Thyroid gland (tissue), 4 donors: ENCODE data around the gene TMC3. TPM values are rescaled to one million over a fixed set of nuclear protein-coding genes. Genes with fewer than 3 reads are reported as not detected.
"Not testable (repeated sequence)": the region's sequence is repeated elsewhere in the genome, so short reads cannot be mapped to it uniquely, and the experiment has no call there.

Experiments
- DNase-seq, 2 donors: peaks; one replicate each; pipeline ENCODE4 v3.0.0-alpha.2; 2019
- H3K27ac ChIP-seq, 3 donors: fragments of 200-600 bp; sonication (generic); 1 replicate in 2 of 3; 2 replicates in 1 of 3; pipeline ENCODE4 v1.5.1; 2016 to 2019; ENCODE audit warnings: mild to moderate bottlenecking in 1 of 3, moderate library complexity in 1 of 3
- H3K27me3 ChIP-seq: fragments of 200-600 bp; sonication (generic); one replicate; pipeline ENCODE4 v1.5.1; 2019
- H3K36me3 ChIP-seq, 2 donors: fragments of 200-600 bp; sonication (generic); one replicate each; pipeline ENCODE4 v1.5.1; 2016 to 2019
- H3K4me1 ChIP-seq, 2 donors: fragments of 200-600 bp; sonication (generic); one replicate each; pipeline ENCODE4 v1.5.1; 2017 to 2019
- H3K4me3 ChIP-seq, 3 donors: fragments of 200-600 bp; sonication (generic); replicated peaks in 1 of 3; 1 replicate in 2 of 3; 2 replicates in 1 of 3; pipeline ENCODE4 v1.5.1; 2016; ENCODE audit warnings: mild to moderate bottlenecking in 1 of 3
- H3K9me3 ChIP-seq: fragments of 200-600 bp; sonication (generic); one replicate; pipeline ENCODE4 v1.5.1; 2017
- POLR2A ChIP-seq, 2 donors: fragments of 450-650 bp; IDR thresholded peaks; one replicate each; pipeline ENCODE4 v1.6.1; 2017; ENCODE audit warnings: antibody characterized with exemption in 2 of 2, mild to moderate bottlenecking in 2 of 2, moderate library complexity in 1 of 2
- WGBS, 2 donors: methylation state at CpG; one replicate each; pipeline ENCODE4 v1.1.5; 2017; 5-methylcytosine and 5-hydroxymethylcytosine counted together
- intact Hi-C: fragments of 100-400 bp; cut with DNase I; formaldehyde crosslinking; loops from one replicate; pipeline ENCODE4 v1.15.1; 2023
- total RNA-seq, 4 donors: library from RNA; depleted of rRNA; stranded (reverse); fragments of >200 nt; gene quantifications; one replicate each; pipeline ENCODE4 v1.2.3, GENCODE V29; 2016
- TF ChIP-seq, protein P1 (sequence below), 6 experiments: fragments of 200-600 bp in 3 of 6; fragments of 450-650 bp in 3 of 6; sonication (generic) in 3 of 6; IDR thresholded peaks; one replicate each; pipeline ENCODE4 v1.5.1; 2016 to 2019; ENCODE audit warnings: antibody characterized with exemption in 6 of 6, mild to moderate bottlenecking in 2 of 6, inconsistent platforms in 1 of 6, moderate library complexity in 1 of 6

Gene TMC3
- total RNA-seq, 4 donors from 2014 or later, result 0.33 to 0.40 (median 0.34) TPM; not detected in 1

DNA sequence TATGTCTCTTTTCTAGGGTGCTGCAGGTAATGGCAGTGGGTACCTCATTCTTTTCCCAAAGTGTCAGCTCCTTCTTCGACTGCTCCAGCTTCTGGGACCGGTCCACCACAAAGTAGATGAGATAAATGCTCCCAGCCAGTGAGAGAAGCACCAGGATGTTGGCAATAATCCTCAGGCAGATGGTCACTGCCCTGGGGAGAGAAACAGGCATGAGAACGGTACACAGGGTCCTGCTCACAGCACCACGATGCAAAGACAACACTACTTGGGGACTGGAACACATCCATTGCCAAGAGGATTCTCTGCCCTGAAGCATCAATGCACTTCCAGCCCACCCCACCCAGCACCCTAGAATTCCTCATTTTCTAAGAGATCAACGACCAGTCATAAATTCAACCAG lies 22.4 kb downstream of the TMC3 start:
- intact Hi-C loops, result no loop called here
- no peaks in the 10 kb centered on the region for H3K4me1 ChIP-seq
- no peaks in the 10 kb centered on the region for H3K36me3 ChIP-seq
- no peaks in the 10 kb centered on the region for H3K27me3 ChIP-seq
- no peak for DNase-seq
- H3K4me3 ChIP-seq, result no peak overlapping the region
- H3K27ac ChIP-seq, result no peak overlapping the region
- TF ChIP-seq, protein P1, sequence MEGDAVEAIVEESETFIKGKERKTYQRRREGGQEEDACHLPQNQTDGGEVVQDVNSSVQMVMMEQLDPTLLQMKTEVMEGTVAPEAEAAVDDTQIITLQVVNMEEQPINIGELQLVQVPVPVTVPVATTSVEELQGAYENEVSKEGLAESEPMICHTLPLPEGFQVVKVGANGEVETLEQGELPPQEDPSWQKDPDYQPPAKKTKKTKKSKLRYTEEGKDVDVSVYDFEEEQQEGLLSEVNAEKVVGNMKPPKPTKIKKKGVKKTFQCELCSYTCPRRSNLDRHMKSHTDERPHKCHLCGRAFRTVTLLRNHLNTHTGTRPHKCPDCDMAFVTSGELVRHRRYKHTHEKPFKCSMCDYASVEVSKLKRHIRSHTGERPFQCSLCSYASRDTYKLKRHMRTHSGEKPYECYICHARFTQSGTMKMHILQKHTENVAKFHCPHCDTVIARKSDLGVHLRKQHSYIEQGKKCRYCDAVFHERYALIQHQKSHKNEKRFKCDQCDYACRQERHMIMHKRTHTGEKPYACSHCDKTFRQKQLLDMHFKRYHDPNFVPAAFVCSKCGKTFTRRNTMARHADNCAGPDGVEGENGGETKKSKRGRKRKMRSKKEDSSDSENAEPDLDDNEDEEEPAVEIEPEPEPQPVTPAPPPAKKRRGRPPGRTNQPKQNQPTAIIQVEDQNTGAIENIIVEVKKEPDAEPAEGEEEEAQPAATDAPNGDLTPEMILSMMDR (IDR thresholded peaks at IDR 0.05), result no peak
- no peak for TF ChIP-seq POLR2A (IDR thresholded peaks at IDR 0.05)
- 79 to 82% methylated on average over 5 of the region's 5 CpGs for WGBS, 2 donors
- H3K9me3 ChIP-seq, result no peaks in the 10 kb centered on the region

DNA sequence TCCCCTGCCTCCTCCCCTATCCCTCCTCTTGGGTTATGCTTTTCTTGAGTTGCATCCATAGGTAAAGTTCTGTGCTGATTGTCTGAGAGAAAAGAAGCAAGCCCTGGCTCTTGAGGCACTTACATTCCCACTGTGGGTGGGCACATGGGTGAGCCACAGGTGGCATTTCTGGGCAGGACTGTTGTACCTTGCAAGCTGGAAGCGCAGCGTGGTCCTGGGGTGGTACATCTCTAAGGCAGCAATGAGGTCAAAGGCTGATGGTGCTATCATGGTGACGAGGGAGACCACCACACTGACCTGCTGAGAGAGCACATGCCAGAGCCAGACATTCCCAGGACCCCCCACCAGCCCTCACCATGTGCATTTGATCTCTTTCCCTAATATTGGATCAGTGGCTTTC lies 24.7 kb downstream of the TMC3 start:
- intact Hi-C loops, result no loop called here
- H3K36me3 ChIP-seq, result no peaks in the 10 kb centered on the region
- H3K4me1 ChIP-seq, result no peaks in the 10 kb centered on the region
- TF ChIP-seq, protein P1 (IDR thresholded peaks at IDR 0.05), result no peak
- no peak for TF ChIP-seq POLR2A (IDR thresholded peaks at IDR 0.05)
- 97 to 98% methylated on average over 3 of the region's 3 CpGs for WGBS, 2 donors
- no peaks in the 10 kb centered on the region for H3K9me3 ChIP-seq
- no peak for DNase-seq
- H3K4me3 ChIP-seq, result no peak overlapping the region
- H3K27ac ChIP-seq, result no peak overlapping the region
- no peaks in the 10 kb centered on the region for H3K27me3 ChIP-seq

DNA sequence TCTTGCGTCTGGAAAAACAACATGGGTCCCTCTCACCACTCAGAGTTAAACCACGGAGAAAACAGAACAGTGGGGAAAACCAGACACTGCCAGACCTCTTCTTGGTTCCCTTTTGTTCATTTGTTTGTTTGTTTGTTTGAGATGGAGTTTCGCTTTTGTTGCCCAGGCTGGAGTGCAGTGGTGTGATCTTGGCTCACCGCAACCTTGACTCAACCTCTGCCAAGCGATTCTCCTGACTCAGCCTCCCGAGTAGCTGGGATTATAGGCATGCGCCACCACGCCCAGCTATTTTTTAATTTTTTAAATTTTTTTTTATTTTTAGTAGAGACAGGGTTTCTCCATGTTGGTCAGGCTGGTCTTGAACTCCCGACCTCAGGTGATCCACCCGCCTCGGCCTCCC lies 25.3 kb downstream of the TMC3 start:
- H3K27ac ChIP-seq, H3K27me3 ChIP-seq, H3K36me3 ChIP-seq, H3K4me3 ChIP-seq, H3K9me3 ChIP-seq, H3K4me1 ChIP-seq, intact Hi-C loops, DNase-seq: not testable (repeated sequence)
- WGBS, 2 donors, result 91 to 92% methylated on average over 11 of the region's 11 CpGs

DNA sequence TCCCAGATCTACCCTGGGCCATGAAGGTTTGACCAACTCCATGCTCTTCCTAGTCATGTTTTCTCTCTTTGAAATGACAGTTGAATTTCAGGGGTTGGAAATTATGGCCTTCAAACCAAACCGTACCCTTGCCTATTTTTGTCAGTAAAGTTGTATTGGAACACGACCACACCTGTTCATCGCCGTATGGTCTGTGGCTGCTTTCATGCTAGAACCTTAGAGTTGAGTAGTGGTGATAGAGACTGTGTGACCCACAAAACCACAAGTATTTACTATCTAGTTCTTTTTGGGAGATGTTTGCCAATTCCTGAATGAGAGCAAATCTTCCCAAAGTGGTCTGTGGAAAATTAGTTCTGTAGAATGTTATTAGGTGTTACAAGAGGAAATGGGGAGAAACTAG lies 26.1 kb downstream of the TMC3 start:
- Histone ChIP-seq H3K4me3 (no peak overlapping the region), H3K4me1 (no peaks in the 10 kb centered on the region), H3K36me3 (no peaks in the 10 kb centered on the region), H3K27me3 (no peaks in the 10 kb centered on the region), H3K9me3 (no peaks in the 10 kb centered on the region), H3K27ac (no peak overlapping the region)
- no peak for TF ChIP-seq POLR2A (IDR thresholded peaks at IDR 0.05)
- TF ChIP-seq, protein P1 (IDR thresholded peaks at IDR 0.05), result no peak
- DNase-seq, result no peak
- intact Hi-C loops, result no loop called here
- WGBS, 2 donors, result 91 to 95% methylated on average over 4 of the region's 4 CpGs

DNA sequence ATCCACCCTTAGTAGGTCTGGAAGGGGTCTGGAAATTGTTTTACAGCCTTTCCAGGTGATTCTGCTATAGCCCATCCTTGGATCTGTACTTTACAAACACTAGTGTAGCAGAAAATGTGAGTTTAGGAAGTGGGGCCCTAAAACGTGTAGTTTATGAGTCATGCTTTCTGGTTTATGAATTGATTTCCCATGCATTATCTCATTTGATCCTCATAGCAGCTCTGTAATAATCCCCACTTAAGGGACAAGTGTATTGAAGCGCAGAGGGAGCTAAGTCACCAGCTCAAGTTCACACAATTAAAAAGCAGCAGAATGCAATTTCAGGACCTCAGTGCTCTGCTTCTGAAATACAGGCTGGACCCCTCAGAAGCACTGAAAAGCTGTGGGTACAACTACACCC lies 27.4 kb downstream of the TMC3 start:
- Histone ChIP-seq H3K4me3 (no peak overlapping the region), H3K36me3 (no peaks in the 10 kb centered on the region), H3K9me3 (no peaks in the 10 kb centered on the region), H3K27me3 (no peaks in the 10 kb centered on the region), H3K27ac (no peak overlapping the region), H3K4me1 (no peaks in the 10 kb centered on the region)
- intact Hi-C loops, result no loop called here
- WGBS, 2 donors, result 74 to 76% methylated on average over 2 of the region's 2 CpGs
- no peak for DNase-seq
- TF ChIP-seq POLR2A (IDR thresholded peaks at IDR 0.05), result no peak
- TF ChIP-seq, protein P1 (IDR thresholded peaks at IDR 0.05), result no peak

DNA sequence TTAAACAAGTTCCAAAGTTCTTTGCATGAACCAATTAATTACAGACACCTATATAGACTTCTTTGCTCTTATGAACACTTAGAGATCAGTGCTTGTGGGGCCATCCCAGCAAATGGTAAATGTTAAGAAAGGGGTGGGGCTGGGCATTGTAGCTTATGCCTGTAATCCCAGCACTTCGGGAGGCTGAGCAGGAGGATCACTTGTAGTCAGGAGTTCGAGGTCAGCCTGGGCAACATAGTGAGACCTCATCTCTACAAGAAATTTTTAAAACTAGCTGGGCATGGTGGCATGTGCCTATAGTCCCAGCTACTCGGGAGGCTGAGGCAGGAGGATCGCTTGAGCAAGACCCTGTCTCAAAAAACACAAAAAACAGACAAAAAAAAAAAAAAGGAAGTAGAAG lies 30.6 kb downstream of the TMC3 start:
- WGBS, 2 donors, result 96 to 97% methylated on average over 4 of the region's 4 CpGs
- H3K27me3 ChIP-seq, result no peaks in the 10 kb centered on the region
- intact Hi-C loops, result no loop called here

More for the DNA sequence above, 30.6 kb downstream of the TMC3 start:
- Histone ChIP-seq H3K4me3 (no peak overlapping the region), H3K9me3 (no peaks in the 10 kb centered on the region), H3K27ac (no peak overlapping the region), H3K36me3 (no peaks in the 10 kb centered on the region), H3K4me1 (peaks cover 0 to under 1% of the 10 kb centered on the region in 2 donors)
- DNase-seq, result no peak
- no peak for TF ChIP-seq POLR2A (IDR thresholded peaks at IDR 0.05)
- TF ChIP-seq, protein P1 (IDR thresholded peaks at IDR 0.05), result no peak
